Liver (tissue), 9 donors: ENCODE measurements around the gene RASAL2. TPM values are rescaled to one million over a fixed set of nuclear protein-coding genes. Genes with fewer than 3 reads are reported as not detected.

Experiments used
- DNase-seq: peaks from one replicate; pipeline ENCODE4 v3.0.0-alpha.2; 2017; ENCODE audit warnings: low spot score
- H3K27ac ChIP-seq, 2 donors: one replicate each; pipeline ENCODE4 v1.7.0; 2013; ENCODE audit warnings: inconsistent platforms in 2 of 2, low read length in 2 of 2, control low read depth in 1 of 2, low read depth in 1 of 2, mild to moderate bottlenecking in 1 of 2
- H3K27me3 ChIP-seq, 4 donors: one replicate each; pipeline versions ENCODE4 v1.6.1 to v1.7.0; 2013; ENCODE audit warnings: low read length in 3 of 4, inconsistent platforms in 1 of 4, mild to moderate bottlenecking in 1 of 4, moderate library complexity in 1 of 4; ENCODE audit not compliant: control insufficient read depth in 4 of 4, insufficient read depth in 4 of 4
- H3K36me3 ChIP-seq, 4 donors: one replicate each; pipeline versions ENCODE4 v1.6.1 to v1.7.0; 2013; ENCODE audit warnings: low read length in 3 of 4, mild to moderate bottlenecking in 3 of 4, low read depth in 1 of 4, moderate library complexity in 1 of 4; ENCODE audit not compliant: control insufficient read depth in 4 of 4, insufficient read depth in 3 of 4
- H3K4me1 ChIP-seq, 4 donors: one replicate each; pipeline versions ENCODE4 v1.6.1 to v1.7.0; 2013; ENCODE audit warnings: low read length in 3 of 4, mild to moderate bottlenecking in 3 of 4, moderate library complexity in 1 of 4; ENCODE audit not compliant: control insufficient read depth in 4 of 4, insufficient read depth in 4 of 4
- H3K4me3 ChIP-seq, 3 donors: one replicate each; pipeline versions ENCODE4 v1.6.1 to v1.7.0; 2013; ENCODE audit warnings: low read length in 3 of 3, control low read depth in 1 of 3, low read depth in 1 of 3, mild to moderate bottlenecking in 1 of 3
- H3K9ac ChIP-seq, 2 donors: one replicate each; pipeline ENCODE4 v1.7.0; 2013; ENCODE audit warnings: low read length in 2 of 2, mild to moderate bottlenecking in 2 of 2, moderate library complexity in 2 of 2, control low read depth in 1 of 2, low read depth in 1 of 2
- H3K9me3 ChIP-seq, 4 donors: one replicate each; pipeline versions ENCODE4 v1.6.1 to v1.7.0; 2013; ENCODE audit warnings: low read length in 3 of 4; ENCODE audit not compliant: control insufficient read depth in 4 of 4
- ATF3 ChIP-seq: IDR thresholded peaks from 2 replicates; pipeline ENCODE4 v1.6.1; 2016; ENCODE audit warnings: antibody characterized with exemption
- CTCF ChIP-seq: fragments of 150-350 bp; IDR thresholded peaks from 2 replicates; pipeline ENCODE4 v1.5.1; 2017; ENCODE audit warnings: improper control_type of control experiment, low read depth, low read length; ENCODE audit not compliant: missing input control
- EGR1 ChIP-seq, 2 donors: IDR thresholded peaks; 2 replicates each; pipeline ENCODE4 v1.6.1; 2016 to 2018; ENCODE audit warnings: antibody characterized with exemption in 2 of 2, low read depth in 2 of 2
- FOXA1 ChIP-seq: IDR thresholded peaks from 2 replicates; pipeline ENCODE4 v1.6.1; 2016; ENCODE audit warnings: antibody characterized with exemption
- FOXA2 ChIP-seq: IDR thresholded peaks from 2 replicates; pipeline ENCODE4 v1.6.1; 2016; ENCODE audit warnings: antibody characterized with exemption
- GABPA ChIP-seq, 2 donors: IDR thresholded peaks in 1 of 2; conservative IDR thresholded peaks in 1 of 2; 2 replicates each; pipeline ENCODE4 v1.6.1; 2016; ENCODE audit warnings: antibody characterized with exemption in 2 of 2, mild to moderate bottlenecking in 1 of 2, moderate library complexity in 1 of 2
- HNF4A ChIP-seq, 2 donors: conservative IDR thresholded peaks; 2 replicates each; pipeline ENCODE4 v1.6.1; 2016; ENCODE audit warnings: antibody characterized with exemption in 2 of 2, mild to moderate bottlenecking in 2 of 2
- HNF4G ChIP-seq: IDR thresholded peaks from 2 replicates; pipeline ENCODE4 v1.6.1; 2016; ENCODE audit warnings: antibody characterized with exemption
- JUND ChIP-seq, 2 donors: IDR thresholded peaks; 2 replicates each; pipeline ENCODE4 v1.6.1; 2016; ENCODE audit warnings: antibody characterized with exemption in 2 of 2
- NR2F2 ChIP-seq: IDR thresholded peaks from 2 replicates; pipeline ENCODE4 v1.6.1; 2016; ENCODE audit warnings: antibody characterized with exemption
- RAD21 ChIP-seq, 2 donors: IDR thresholded peaks; 2 replicates each; pipeline ENCODE4 v1.6.1; 2016; ENCODE audit warnings: antibody characterized with exemption in 2 of 2, mild to moderate bottlenecking in 2 of 2
- RXRA ChIP-seq, 2 donors: IDR thresholded peaks; 2 replicates each; pipeline ENCODE4 v1.6.1; 2017 to 2018; ENCODE audit warnings: antibody characterized with exemption in 2 of 2, mild to moderate bottlenecking in 1 of 2
- SP1 ChIP-seq: IDR thresholded peaks from 2 replicates; pipeline ENCODE4 v1.6.1; 2018; ENCODE audit warnings: antibody characterized with exemption, mild to moderate bottlenecking
- TAF1 ChIP-seq: conservative IDR thresholded peaks from 2 replicates; pipeline ENCODE4 v1.6.1; 2016; ENCODE audit warnings: antibody characterized with exemption, mild to moderate bottlenecking
- YY1 ChIP-seq: IDR thresholded peaks from 2 replicates; pipeline ENCODE4 v1.6.1; 2016; ENCODE audit warnings: antibody characterized with exemption, mild to moderate bottlenecking
- ZBTB33 ChIP-seq: IDR thresholded peaks from 2 replicates; pipeline ENCODE4 v1.6.1; 2016; ENCODE audit warnings: antibody characterized with exemption
- WGBS: extraction: QIAGEN DNeasy Blood & Tissue Kit; methylation state at CpG from one replicate; pipeline ENCODE4 v1.1.7; 2013; 5-methylcytosine and 5-hydroxymethylcytosine counted together
- polyA plus RNA-seq, 2 donors: library from polyadenylated mRNA; stranded (reverse) in 1 of 2; unstranded in 1 of 2; fragments of 200-250 nt in 1 of 2; fragments of >200 nt in 1 of 2; fragmentation: Nextera tagmentation in 1 of 2; extraction: Ambion mirVana in 1 of 2; gene quantifications; one replicate each; pipeline versions ENCODE4 v1.2.1 to v1.2.3, GENCODE V29; 2013 to 2015
- total RNA-seq, 2 donors: library from RNA; depleted of rRNA; stranded (reverse); fragments of >200 nt; gene quantifications; one replicate each; pipeline ENCODE4 v1.2.3, GENCODE V29; 2014
- TF ChIP-seq, protein P1 (sequence below): IDR thresholded peaks from 2 replicates; pipeline ENCODE4 v1.6.1; 2016; ENCODE audit warnings: antibody characterized with exemption
- TF ChIP-seq, protein P2 (sequence below): IDR thresholded peaks from 2 replicates; pipeline ENCODE4 v1.6.1; 2016; ENCODE audit warnings: antibody characterized with exemption, mild to moderate bottlenecking
- donor health status: healthy.
- donor health status: healthy.
- donor health status: healthy.
- donor health status: healthy.
- donor health status: healthy.

The RASAL2 gene
- total and polyA plus RNA-seq, 4 donors = 1.8 to 8.1 (median 4.1) TPM

GRCh38 chr1:178230881-178231409, 137.0 kb downstream of the RASAL2 start:
- no peaks in the 10 kb centered on the region for H3K36me3 ChIP-seq
- DNase-seq = no peak
- WGBS = 98% methylated on average over 5 of the region's 5 CpGs

DNA sequence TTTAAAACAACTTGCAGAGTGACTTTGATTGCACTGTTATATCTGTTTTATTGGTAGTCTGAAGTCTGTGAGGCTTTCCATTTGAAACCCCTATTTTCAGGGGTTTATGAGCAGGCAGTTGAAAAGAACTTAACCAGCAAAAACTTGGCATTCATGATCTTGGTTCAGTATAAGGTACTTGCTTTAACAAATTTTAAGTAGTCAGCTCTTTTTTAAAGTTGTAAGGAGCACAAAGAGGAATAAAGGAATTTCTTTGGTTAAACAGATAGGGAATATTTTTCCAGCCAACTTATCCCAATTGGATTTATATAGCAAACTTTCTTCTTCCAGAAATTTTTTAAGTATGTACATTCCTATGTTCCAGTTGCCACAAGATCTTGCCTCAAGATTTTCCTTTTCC, 138.2 kb downstream of the RASAL2 start:
- Histone ChIP-seq H3K9me3 (no peaks in the 10 kb centered on the region), H3K36me3 (no peaks in the 10 kb centered on the region), H3K27ac (no peak overlapping the region), H3K4me1 (no peaks in the 10 kb centered on the region), H3K27me3 (no peaks in the 10 kb centered on the region), H3K4me3 (no peak overlapping the region), H3K9ac (no peak overlapping the region)
- no peak for DNase-seq
- TF ChIP-seq GABPA (IDR thresholded peaks at IDR 0.05 in 1 of 2, conservative IDR thresholded peaks at IDR 0.05 in 1 of 2) = no peak
- TF ChIP-seq ATF3 = no peak
- TF ChIP-seq FOXA1 = no peak
- no peak for TF ChIP-seq JUND (IDR thresholded peaks at IDR 0.05)
- TF ChIP-seq FOXA2 = no peak
- no peak for TF ChIP-seq ZBTB33
- no peak for TF ChIP-seq HNF4A (conservative IDR thresholded peaks at IDR 0.05)
- no peak for TF ChIP-seq RAD21 (IDR thresholded peaks at IDR 0.05)
- TF ChIP-seq YY1 = no peak
- no peak for TF ChIP-seq SP1
- no peak for TF ChIP-seq HNF4G
- TF ChIP-seq, protein P1, sequence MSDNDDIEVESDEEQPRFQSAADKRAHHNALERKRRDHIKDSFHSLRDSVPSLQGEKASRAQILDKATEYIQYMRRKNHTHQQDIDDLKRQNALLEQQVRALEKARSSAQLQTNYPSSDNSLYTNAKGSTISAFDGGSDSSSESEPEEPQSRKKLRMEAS = no peak
- TF ChIP-seq EGR1 (IDR thresholded peaks at IDR 0.05; ENCODE audit: low read depth in 2 of 2) = no peak
- TF ChIP-seq TAF1 = no peak
- TF ChIP-seq, protein P2, sequence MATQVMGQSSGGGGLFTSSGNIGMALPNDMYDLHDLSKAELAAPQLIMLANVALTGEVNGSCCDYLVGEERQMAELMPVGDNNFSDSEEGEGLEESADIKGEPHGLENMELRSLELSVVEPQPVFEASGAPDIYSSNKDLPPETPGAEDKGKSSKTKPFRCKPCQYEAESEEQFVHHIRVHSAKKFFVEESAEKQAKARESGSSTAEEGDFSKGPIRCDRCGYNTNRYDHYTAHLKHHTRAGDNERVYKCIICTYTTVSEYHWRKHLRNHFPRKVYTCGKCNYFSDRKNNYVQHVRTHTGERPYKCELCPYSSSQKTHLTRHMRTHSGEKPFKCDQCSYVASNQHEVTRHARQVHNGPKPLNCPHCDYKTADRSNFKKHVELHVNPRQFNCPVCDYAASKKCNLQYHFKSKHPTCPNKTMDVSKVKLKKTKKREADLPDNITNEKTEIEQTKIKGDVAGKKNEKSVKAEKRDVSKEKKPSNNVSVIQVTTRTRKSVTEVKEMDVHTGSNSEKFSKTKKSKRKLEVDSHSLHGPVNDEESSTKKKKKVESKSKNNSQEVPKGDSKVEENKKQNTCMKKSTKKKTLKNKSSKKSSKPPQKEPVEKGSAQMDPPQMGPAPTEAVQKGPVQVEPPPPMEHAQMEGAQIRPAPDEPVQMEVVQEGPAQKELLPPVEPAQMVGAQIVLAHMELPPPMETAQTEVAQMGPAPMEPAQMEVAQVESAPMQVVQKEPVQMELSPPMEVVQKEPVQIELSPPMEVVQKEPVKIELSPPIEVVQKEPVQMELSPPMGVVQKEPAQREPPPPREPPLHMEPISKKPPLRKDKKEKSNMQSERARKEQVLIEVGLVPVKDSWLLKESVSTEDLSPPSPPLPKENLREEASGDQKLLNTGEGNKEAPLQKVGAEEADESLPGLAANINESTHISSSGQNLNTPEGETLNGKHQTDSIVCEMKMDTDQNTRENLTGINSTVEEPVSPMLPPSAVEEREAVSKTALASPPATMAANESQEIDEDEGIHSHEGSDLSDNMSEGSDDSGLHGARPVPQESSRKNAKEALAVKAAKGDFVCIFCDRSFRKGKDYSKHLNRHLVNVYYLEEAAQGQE = no peak
- no peak for TF ChIP-seq CTCF
- no peak for TF ChIP-seq RXRA (IDR thresholded peaks at IDR 0.05)
- no peak for TF ChIP-seq NR2F2

More at GRCh38 chr1:178230881-178231409, 137.0 kb downstream of the RASAL2 start:
- Histone ChIP-seq H3K9me3 (no peaks in the 10 kb centered on the region), H3K4me1 (peaks cover 0 to 1% (median 0%) of the 10 kb centered on the region in 4 donors), H3K4me3 (no peak overlapping the region), H3K9ac (no peak overlapping the region), H3K27ac (no peak overlapping the region), H3K27me3 (no peaks in the 10 kb centered on the region)
- TF ChIP-seq HNF4A (conservative IDR thresholded peaks at IDR 0.05) (no peak), RXRA (IDR thresholded peaks at IDR 0.05) (no peak), RAD21 (IDR thresholded peaks at IDR 0.05) (no peak), EGR1 (IDR thresholded peaks at IDR 0.05; ENCODE audit: low read depth in 2 of 2) (no peak), FOXA2 (no peak), YY1 (no peak), TAF1 (no peak)
- TF ChIP-seq, protein P1 = no peak
